GM12891 (cell line): ENCODE data around the gene SCOC.
"Not testable (repeated sequence)": the region's sequence is repeated elsewhere in the genome, so short reads cannot be mapped to it uniquely, and the experiment has no call there.

Experiments used
- POLR2AphosphoS5 ChIP-seq: IDR thresholded peaks from 2 replicates; pipeline ENCODE4 v1.6.1; 2011; ENCODE audit warnings: low read depth, low read length, control low read depth
- TAF1 ChIP-seq: IDR thresholded peaks from 2 replicates; pipeline ENCODE4 v1.6.1; 2011; ENCODE audit warnings: low read depth, low read length, control low read depth

DNA sequence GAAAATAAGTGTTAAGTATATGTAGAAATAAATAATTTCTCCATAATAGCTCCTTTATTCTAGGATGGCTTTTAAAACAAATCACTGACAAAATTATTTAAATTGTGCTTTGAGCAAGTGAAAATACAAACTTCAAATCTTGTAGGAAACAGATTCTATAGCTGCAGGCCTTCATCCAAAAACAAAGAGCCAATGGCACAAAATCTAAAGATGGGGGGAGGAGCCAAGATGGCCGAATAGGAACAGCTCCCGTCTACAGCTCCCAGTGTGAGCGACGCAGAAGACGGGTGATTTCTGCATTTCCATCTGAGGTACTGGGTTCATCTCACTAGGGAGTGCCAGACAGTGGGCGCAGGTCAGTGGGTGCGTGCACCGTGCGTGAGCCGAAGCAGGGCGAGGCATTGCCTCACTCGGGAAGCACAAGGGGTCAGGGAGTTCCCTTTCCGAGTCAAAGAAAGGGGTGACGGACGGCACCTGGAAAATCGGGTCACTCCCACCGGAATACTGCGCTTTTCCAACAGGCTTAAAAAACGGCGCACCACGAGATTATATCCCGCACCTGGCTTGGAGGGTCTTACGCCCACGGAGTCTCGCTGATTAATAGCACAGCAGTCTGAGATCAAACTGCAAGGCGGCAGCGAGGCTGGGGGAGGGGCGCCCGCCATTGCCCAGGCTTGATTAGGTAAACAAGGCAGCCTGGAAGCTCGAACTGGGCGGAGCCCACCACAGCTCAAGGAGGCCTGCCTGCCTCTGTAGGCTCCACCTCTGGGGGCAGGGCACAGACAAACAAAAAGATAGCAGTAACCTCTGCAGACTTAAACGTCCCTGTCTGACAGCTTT lies 39.9 kb downstream of the SCOC start:
- TF ChIP-seq POLR2AphosphoS5, TAF1: not testable (repeated sequence)
